HL-60 (cell line): ENCODE results near the gene TRIM50.
"Not testable (repeated sequence)": the region's sequence is repeated elsewhere in the genome, so short reads cannot be mapped to it uniquely, and the experiment has no call there.

Experiments used
- CTCF ChIP-seq: IDR thresholded peaks from one replicate; pipeline ENCODE4 v1.5.1; 2011; ENCODE audit warnings: low read length, control low read depth, inconsistent platforms; ENCODE audit not compliant: insufficient read depth
- GABPA ChIP-seq: IDR thresholded peaks from 2 replicates; pipeline ENCODE4 v1.6.1; 2012; ENCODE audit warnings: low read depth
- POLR2AphosphoS5 ChIP-seq: IDR thresholded peaks from 2 replicates; pipeline ENCODE4 v1.6.1; 2012; ENCODE audit warnings: low read depth
- REST ChIP-seq: IDR thresholded peaks from 2 replicates; pipeline ENCODE4 v1.6.1; 2012; ENCODE audit warnings: low read depth; ENCODE audit not compliant: insufficient replicate concordance
- SPI1 ChIP-seq: IDR thresholded peaks from 2 replicates; pipeline ENCODE4 v1.6.1; 2012; ENCODE audit warnings: low read depth, mild to moderate bottlenecking, borderline replicate concordance

GRCh38 chr7:73327449-73327848, 433 bp downstream of the TRIM50 start:
- not testable (repeated sequence) for TF ChIP-seq POLR2AphosphoS5, CTCF, REST, GABPA, SPI1
